BE2C (cell line): ENCODE data around the gene PRTN3.

Experiments
- DNase-seq: peaks from one replicate; pipeline ENCODE4 v3.0.0-alpha.2; 2020
- H3K27me3 ChIP-seq: fragments of 250-450 bp; sonication (Bioruptor Pico); 2 replicates; pipeline ENCODE4 v1.5.1; 2020; ENCODE audit warnings: mild to moderate bottlenecking
- H3K36me3 ChIP-seq: fragments of 250-450 bp; sonication (Bioruptor Pico); 2 replicates; pipeline ENCODE4 v1.5.1; 2020; ENCODE audit warnings: mild to moderate bottlenecking
- H3K4me1 ChIP-seq: fragments of 250-450 bp; sonication (Bioruptor Pico); 2 replicates; pipeline ENCODE4 v1.5.1; 2020
- H3K4me3 ChIP-seq: 2 replicates; pipeline ENCODE4 v1.5.1; 2011; ENCODE audit warnings: low read depth, low read length
- H3K9me3 ChIP-seq: fragments of 250-450 bp; sonication (Bioruptor Pico); 2 replicates; pipeline ENCODE4 v1.5.1; 2020
- CTCF ChIP-seq: IDR thresholded peaks from 2 replicates; pipeline ENCODE4 v1.5.1; 2012; ENCODE audit warnings: mild to moderate bottlenecking, low read depth, low read length

Gene PRTN3

DNA sequence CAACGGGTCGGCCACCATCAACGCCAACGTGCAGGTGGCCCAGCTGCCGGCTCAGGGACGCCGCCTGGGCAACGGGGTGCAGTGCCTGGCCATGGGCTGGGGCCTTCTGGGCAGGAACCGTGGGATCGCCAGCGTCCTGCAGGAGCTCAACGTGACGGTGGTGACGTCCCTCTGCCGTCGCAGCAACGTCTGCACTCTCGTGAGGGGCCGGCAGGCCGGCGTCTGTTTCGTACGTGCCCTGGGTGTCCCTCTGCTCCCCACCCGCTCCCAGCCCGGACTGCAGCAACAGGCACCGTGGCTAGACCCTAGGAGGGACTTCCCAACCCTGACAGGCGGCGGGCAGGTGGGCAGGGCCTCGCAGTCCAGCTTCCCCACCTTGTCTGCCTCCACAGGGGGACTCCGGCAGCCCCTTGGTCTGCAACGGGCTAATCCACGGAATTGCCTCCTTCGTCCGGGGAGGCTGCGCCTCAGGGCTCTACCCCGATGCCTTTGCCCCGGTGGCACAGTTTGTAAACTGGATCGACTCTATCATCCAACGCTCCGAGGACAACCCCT lies 14.8 kb downstream of the PRTN3 start:
- H3K4me3 ChIP-seq = no peak overlapping the region
- no peaks in the 10 kb centered on the region for H3K36me3 ChIP-seq
- no peaks in the 10 kb centered on the region for H3K9me3 ChIP-seq
- peaks cover 50% of the 10 kb centered on the region for H3K27me3 ChIP-seq
- DNase-seq = no peak
- no peaks in the 10 kb centered on the region for H3K4me1 ChIP-seq
- TF ChIP-seq CTCF = no peak

DNA sequence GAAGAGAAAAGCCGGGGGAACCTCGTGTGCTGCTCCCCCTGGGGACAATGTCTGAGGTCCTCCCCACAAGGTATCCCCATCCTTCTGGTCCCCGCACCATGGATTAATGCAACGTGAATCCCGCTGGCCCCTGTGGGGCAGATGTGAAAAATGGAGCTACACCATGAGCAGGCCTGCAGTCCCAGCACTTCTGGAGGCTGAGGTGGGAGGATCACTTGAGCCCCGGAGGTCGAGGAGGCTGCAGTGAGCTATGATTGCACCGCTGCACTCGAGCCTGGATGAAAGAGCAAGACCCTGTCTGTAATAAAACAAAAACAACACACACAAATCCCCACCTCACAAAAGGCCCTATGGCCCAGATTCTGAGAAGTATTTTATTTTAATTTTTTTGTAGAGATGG lies 17.5 kb downstream of the PRTN3 start:
- H3K27me3 ChIP-seq = peaks cover 42% of the 10 kb centered on the region
- no peak for TF ChIP-seq CTCF
- no peaks in the 10 kb centered on the region for H3K4me1 ChIP-seq
- DNase-seq = no peak
- peaks cover 3% of the 10 kb centered on the region; the same call in 1 of the 2 replicates for H3K9me3 ChIP-seq
- no peak overlapping the region for H3K4me3 ChIP-seq
- no peaks in the 10 kb centered on the region for H3K36me3 ChIP-seq

- no peaks in the 10 kb centered on the region for H3K36me3 ChIP-seq
- peaks cover 3% of the 10 kb centered on the region; the same call in 1 of the 2 replicates for H3K9me3 ChIP-seq
- no peak within 1 kb of the TSS for H3K4me3 ChIP-seq
- TF ChIP-seq CTCF = no peak
- H3K27me3 ChIP-seq = peaks cover 41% of the 10 kb centered on the region
- H3K4me1 ChIP-seq = 0 out of 2 replicates have a peak, but pooled peaks cover 2% of the 10 kb centered on the region
- no peak for DNase-seq
These were observed 18.4 kb downstream of the PRTN3 start, which contains the start of gene CFD for GRCh38 chr19:858868-859843. Gene CFD (plus strand): TSS chr19:859664. CDS start chr19:859690, 26 bp downstream.

DNA sequence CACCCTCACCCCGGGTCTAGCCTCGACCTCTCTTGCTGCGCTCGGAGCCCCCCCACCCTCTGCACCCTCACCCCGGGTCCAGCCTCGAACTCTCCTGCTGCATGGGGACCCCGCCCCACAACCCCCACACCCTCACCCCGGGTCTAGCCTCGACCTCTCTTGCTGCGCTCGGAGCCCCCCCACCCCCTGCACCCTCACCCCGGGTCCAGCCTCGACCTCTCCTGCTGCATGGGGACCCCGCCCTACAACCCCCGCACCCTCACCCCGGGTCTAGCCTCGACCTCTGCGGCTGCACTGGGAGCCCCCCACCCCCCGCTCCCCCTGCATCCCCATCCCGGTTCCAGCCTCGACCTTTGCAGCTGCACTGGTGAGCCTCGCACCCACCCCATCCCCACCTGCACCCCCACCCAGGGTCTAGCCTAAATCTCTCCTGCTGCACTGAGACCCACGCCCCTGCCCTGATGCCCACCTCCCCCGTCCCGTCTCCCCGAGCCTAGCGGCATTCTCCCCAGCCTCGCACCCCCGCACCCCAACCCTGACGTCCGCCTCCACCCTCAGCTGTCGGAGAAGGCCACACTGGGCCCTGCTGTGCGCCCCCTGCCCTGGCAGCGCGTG lies 20.4 kb downstream of the PRTN3 start:
- Histone ChIP-seq H3K9me3 (peaks cover 3% of the 10 kb centered on the region; the same call in 1 of the 2 replicates), H3K4me1 (0 out of 2 replicates have a peak, but pooled peaks cover 2% of the 10 kb centered on the region), H3K4me3 (no peak overlapping the region), H3K36me3 (no peaks in the 10 kb centered on the region), H3K27me3 (peaks cover 28% of the 10 kb centered on the region)
- DNase-seq = no peak
- TF ChIP-seq CTCF = no peak

DNA sequence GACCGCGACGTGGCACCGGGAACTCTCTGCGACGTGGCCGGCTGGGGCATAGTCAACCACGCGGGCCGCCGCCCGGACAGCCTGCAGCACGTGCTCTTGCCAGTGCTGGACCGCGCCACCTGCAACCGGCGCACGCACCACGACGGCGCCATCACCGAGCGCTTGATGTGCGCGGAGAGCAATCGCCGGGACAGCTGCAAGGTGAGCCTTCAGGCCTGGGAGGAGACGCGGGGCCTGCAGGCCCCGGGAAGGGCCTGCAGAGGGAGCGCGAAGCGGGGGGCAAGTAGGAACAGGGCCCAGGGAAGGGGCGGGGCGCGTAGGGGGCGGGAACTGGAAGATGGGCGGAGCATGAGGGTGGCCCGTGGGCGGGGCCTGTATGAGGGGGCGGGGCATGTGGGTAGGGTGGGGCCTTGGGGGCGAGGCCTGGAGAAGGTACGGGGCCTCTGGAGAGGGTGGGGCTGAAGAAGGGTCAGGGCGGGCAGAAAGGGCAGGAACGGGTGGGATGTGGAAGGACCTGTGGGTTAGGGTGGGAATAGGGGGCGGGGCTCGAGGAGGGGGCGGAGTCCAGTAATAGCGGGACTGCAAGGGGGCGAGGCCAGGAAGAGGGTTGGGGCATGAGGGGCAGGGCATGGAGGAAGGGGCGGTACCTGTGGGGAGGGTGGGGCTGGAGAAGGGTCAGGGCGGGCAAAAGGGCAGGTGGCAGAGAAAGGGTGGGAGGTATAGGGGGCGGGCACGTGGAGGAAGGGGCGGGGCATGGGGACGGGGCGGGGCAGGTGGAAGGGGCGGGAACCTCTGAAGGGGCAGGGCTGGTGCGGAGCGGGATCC lies 21.2 kb downstream of the PRTN3 start:
- H3K4me3 ChIP-seq = no peak overlapping the region
- peaks cover 3% of the 10 kb centered on the region; the same call in 1 of the 2 replicates for H3K9me3 ChIP-seq
- TF ChIP-seq CTCF = no peak
- no peaks in the 10 kb centered on the region for H3K36me3 ChIP-seq
- peak; percentile 80 for DNase-seq
- H3K4me1 ChIP-seq = 0 out of 2 replicates have a peak, but pooled peaks cover 2% of the 10 kb centered on the region
- H3K27me3 ChIP-seq = peaks cover 28% of the 10 kb centered on the region
